Right cardiac atrium (tissue), 5 donors: ENCODE data around the gene UNC13B. TPM values are rescaled to one million over a fixed set of nuclear protein-coding genes. Genes with fewer than 3 reads are reported as not detected.

Experiments used
- ATAC-seq, 2 donors: fragments of 200-7000 bp; cut with Tn5 transposase; one replicate each; pipeline versions ENCODE4 v1.8.0 to v1.9.1; 2020; ENCODE audit warnings: moderate library complexity in 2 of 2, mild to moderate bottlenecking in 1 of 2
- DNase-seq, 3 donors: peaks; one replicate each; pipeline ENCODE4 v3.0.0-alpha.2; 2020
- H3K27ac ChIP-seq: one replicate; pipeline ENCODE4 v1.5.1; 2013; ENCODE audit warnings: mild to moderate bottlenecking, low read length, control low read depth, moderate library complexity
- H3K27me3 ChIP-seq: one replicate; pipeline ENCODE4 v1.6.1; 2013; ENCODE audit not compliant: control insufficient read depth, insufficient read depth
- H3K4me1 ChIP-seq: one replicate; pipeline ENCODE4 v1.6.1; 2013; ENCODE audit warnings: low read length; ENCODE audit not compliant: control insufficient read depth, insufficient read depth
- H3K4me3 ChIP-seq: one replicate; pipeline ENCODE4 v1.5.1; 2013; ENCODE audit warnings: low read length, control low read depth
- H3K9me3 ChIP-seq: one replicate; pipeline ENCODE4 v1.6.1; 2013; ENCODE audit warnings: low read length; ENCODE audit not compliant: control insufficient read depth
- WGBS: extraction: QIAGEN DNeasy Blood & Tissue Kit; methylation state at CpG from one replicate; pipeline ENCODE4 v1.1.7; 2013; 5-methylcytosine and 5-hydroxymethylcytosine counted together
- intact Hi-C, 4 donors: fragments of 100-400 bp; cut with DNase I; formaldehyde crosslinking; loops; one replicate each; pipeline versions ENCODE4 v1.11.0 to v1.14.0; 2022 to 2023
- polyA plus RNA-seq: library from polyadenylated mRNA; stranded (reverse); fragments of 200-250 nt; gene quantifications from one replicate; pipeline ENCODE4 v1.2.3, GENCODE V29; 2013
- total RNA-seq, 4 donors: library from RNA; stranded (reverse); fragmentation: NEBNext Ultra II Directional; extraction: Animal tissue kit (Norgen Biotek cat#: 25700); gene quantifications; one replicate each; pipeline ENCODE4 v1.2.1, GENCODE V29; 2021
- donor health status: healthy with polysubstance abuse.
- donor health status: DM: no; HTN: yes; CAD: no.
- donor health status: DM: no; HTN: no; CAD: no.
- donor health status: DM: no; HTN: yes; CAD: no; lungs with severe emphysema.
- donor health status: DM: yes; HTN: yes; CAD: no.

The UNC13B gene
- total and polyA plus RNA-seq, 5 donors: 8.8 to 23.4 (median 21.0) TPM

DNA sequence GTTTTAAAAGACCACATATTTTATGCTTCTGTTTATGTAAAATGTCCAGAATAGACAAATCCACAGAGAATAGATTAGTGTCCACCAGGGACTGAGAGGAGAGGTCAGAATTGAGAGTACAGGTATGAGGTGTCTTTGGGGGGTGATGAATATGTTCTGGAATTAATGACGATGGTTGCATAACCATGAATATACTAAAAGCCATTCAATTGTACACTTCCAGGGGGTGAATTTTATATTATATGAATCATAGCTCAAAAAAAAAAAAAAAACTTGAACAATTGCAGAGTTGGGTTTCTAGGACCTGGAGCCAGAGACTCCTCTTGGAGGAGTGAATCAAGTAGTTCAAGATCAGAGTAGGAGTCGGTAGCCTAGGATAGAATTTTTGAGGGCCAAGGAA lies 270.3 kb downstream of the UNC13B start:
- no peaks in the 10 kb centered on the region for H3K27me3 ChIP-seq
- intact Hi-C loops: no loop called here
- no peaks in the 10 kb centered on the region for H3K9me3 ChIP-seq
- H3K4me1 ChIP-seq: no peaks in the 10 kb centered on the region
- WGBS: 93% methylated on average over 2 of the region's 2 CpGs
- no peak overlapping the region for H3K27ac ChIP-seq
- H3K4me3 ChIP-seq: no peak overlapping the region
- no peak for DNase-seq
- ATAC-seq: no peak

- Histone ChIP-seq H3K27ac (no peak overlapping the region), H3K9me3 (no peaks in the 10 kb centered on the region), H3K27me3 (no peaks in the 10 kb centered on the region), H3K4me3 (no peak overlapping the region), H3K4me1 (no peaks in the 10 kb centered on the region)
- ATAC-seq (no peak), DNase-seq (no peak)
- intact Hi-C loops: no loop called here
- WGBS: 58% methylated on average over 1 of the region's 1 CpG
Observed at GRCh38 chr9:35436933-35437332, 275.1 kb downstream of the UNC13B start.

GRCh38 chr9:35446012-35446411 lies 284.2 kb downstream of the UNC13B start:
- no peak for DNase-seq
- H3K27ac ChIP-seq: no peak overlapping the region

DNA sequence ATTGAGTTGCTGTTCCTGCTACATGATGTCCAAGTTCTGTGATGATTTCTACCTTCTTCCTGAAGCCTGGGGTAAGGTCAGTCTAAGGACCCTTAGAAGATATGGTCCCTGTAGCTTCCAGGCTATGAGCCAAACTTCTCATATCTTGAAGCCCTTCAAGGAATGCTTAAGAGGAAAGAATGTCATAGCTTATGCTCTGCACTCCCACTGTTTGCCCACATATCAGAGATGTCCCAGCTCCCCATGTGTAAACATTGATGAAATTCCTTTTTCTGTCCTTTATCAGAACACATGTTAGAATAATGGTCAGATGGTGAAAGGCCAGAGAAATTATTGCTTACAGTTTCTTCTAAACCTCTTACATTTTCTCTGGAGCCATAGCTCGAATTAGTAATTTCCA lies 286.7 kb downstream of the UNC13B start:
- no peak overlapping the region for H3K27ac ChIP-seq
- 54% methylated on average over 1 of the region's 1 CpG for WGBS
- H3K4me1 ChIP-seq: no peaks in the 10 kb centered on the region
- no peaks in the 10 kb centered on the region for H3K9me3 ChIP-seq
- intact Hi-C loops: no loop called here
- DNase-seq (no peak), ATAC-seq (no peak)
- H3K4me3 ChIP-seq: no peak overlapping the region
- H3K27me3 ChIP-seq: no peaks in the 10 kb centered on the region

More at GRCh38 chr9:35446012-35446411, 284.2 kb downstream of the UNC13B start:
- Histone ChIP-seq H3K4me3 (no peak overlapping the region), H3K4me1 (no peaks in the 10 kb centered on the region), H3K27me3 (no peaks in the 10 kb centered on the region), H3K9me3 (no peaks in the 10 kb centered on the region)
- 96% methylated on average over 3 of the region's 3 CpGs for WGBS
- no peak for ATAC-seq
- intact Hi-C loops: no loop called here

DNA sequence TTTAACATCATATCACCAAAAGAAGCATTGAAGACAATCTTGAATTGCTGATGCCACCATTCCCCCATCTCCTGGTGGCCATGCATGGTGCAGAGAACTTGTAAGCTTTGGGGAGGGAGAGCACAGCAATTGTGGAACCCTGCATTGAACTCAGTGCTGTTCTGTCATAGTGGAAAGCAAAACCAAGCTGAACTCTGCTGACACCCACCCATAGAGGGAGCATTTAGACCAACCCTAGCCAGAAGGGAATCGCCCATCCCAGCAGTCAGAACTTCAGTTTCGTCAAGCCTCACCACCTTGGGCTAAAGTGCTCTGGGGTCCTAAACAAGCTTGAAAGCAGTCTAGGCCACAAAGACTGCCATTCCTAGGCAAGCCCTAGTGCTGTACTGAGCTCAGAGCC lies 290.7 kb downstream of the UNC13B start:
- intact Hi-C loops: no loop called here
- 94% methylated on average over 2 of the region's 2 CpGs for WGBS
- H3K9me3 ChIP-seq: no peaks in the 10 kb centered on the region
- H3K27ac ChIP-seq: no peak overlapping the region
- H3K27me3 ChIP-seq: no peaks in the 10 kb centered on the region
- H3K4me1 ChIP-seq: no peaks in the 10 kb centered on the region
- no peak for DNase-seq
- ATAC-seq: no peak
- no peak overlapping the region for H3K4me3 ChIP-seq

GRCh38 chr9:35453786-35454185 lies 292.0 kb downstream of the UNC13B start:
- DNase-seq (no peak), ATAC-seq (no peak)
- 83% methylated on average over 2 of the region's 2 CpGs for WGBS
- intact Hi-C loops: no loop called here
- no peaks in the 10 kb centered on the region for H3K27me3 ChIP-seq
- no peak overlapping the region for H3K27ac ChIP-seq
- H3K4me3 ChIP-seq: no peak overlapping the region
- H3K9me3 ChIP-seq: no peaks in the 10 kb centered on the region
- H3K4me1 ChIP-seq: no peaks in the 10 kb centered on the region

Other genes starting within 250 kb of the UNC13B start
- 1 to 10 TPM in 1 of 4 donors, under 1 TPM in 3; 0.03 to 1.3 (median 0.28) TPM for gene PHF24, start 203.7 kb upstream of the UNC13B start, total RNA-seq
- 0.07 TPM for gene PHF24, start 203.7 kb upstream of the UNC13B start, polyA plus RNA-seq
- gene DNAJB5, start 172.3 kb upstream of the UNC13B start, total RNA-seq: 10 to 100 TPM; 37.8 to 75.7 (median 51.4) TPM
- 64.1 TPM for gene DNAJB5, start 172.3 kb upstream of the UNC13B start, polyA plus RNA-seq
- gene VCP, start 89.4 kb upstream of the UNC13B start, total RNA-seq: 100 to 1,000 TPM; 184 to 224 (median 192) TPM
- gene VCP, start 89.4 kb upstream of the UNC13B start, polyA plus RNA-seq: 149 TPM
- 1 to 10 TPM; 2.1 to 8.8 (median 4.6) TPM for gene FANCG, start 82.1 kb upstream of the UNC13B start, total RNA-seq
- 4.7 TPM for gene FANCG, start 82.1 kb upstream of the UNC13B start, polyA plus RNA-seq
- 10 to 100 TPM; 10.2 to 17.6 (median 12.7) TPM for gene PIGO, start 65.4 kb upstream of the UNC13B start, total RNA-seq
- 10.0 TPM for gene PIGO, start 65.4 kb upstream of the UNC13B start, polyA plus RNA-seq
- 100 to 1,000 TPM; 104 to 117 (median 110) TPM for gene STOML2, start 58.9 kb upstream of the UNC13B start, total RNA-seq
- gene STOML2, start 58.9 kb upstream of the UNC13B start, polyA plus RNA-seq: 118 TPM
- gene ATOSB, start 46.1 kb upstream of the UNC13B start, total RNA-seq: 10 to 100 TPM; 15.5 to 19.5 (median 16.9) TPM
- 14.0 TPM for gene ATOSB, start 46.1 kb upstream of the UNC13B start, polyA plus RNA-seq